H9 (cell line): ENCODE measurements around the gene PLA2R1. TPM values are rescaled to one million over a fixed set of nuclear protein-coding genes. Genes with fewer than 3 reads are reported as not detected.

Source experiments
- DNase-seq: peaks from one replicate; pipeline ENCODE4 v3.0.0-alpha.2; 2017
- H2AFZ ChIP-seq: one replicate; pipeline ENCODE4 v1.6.1; 2013; ENCODE audit warnings: mild to moderate bottlenecking, low read length, control low read depth, moderate library complexity
- H2AK5ac ChIP-seq: 2 replicates; pipeline ENCODE4 v1.6.1; 2013; ENCODE audit warnings: low read length, control low read depth, mixed read lengths; ENCODE audit not compliant: insufficient read length
- H2BK120ac ChIP-seq: one replicate; pipeline ENCODE4 v1.6.1; 2013; ENCODE audit warnings: low read depth, mild to moderate bottlenecking, low read length, control low read depth, inconsistent platforms; ENCODE audit not compliant: poor library complexity, severe bottlenecking
- H2BK12ac ChIP-seq: 2 replicates; pipeline ENCODE4 v1.6.1; 2013; ENCODE audit warnings: low read length, control low read depth, mixed read lengths, low read depth; ENCODE audit not compliant: insufficient read length
- H2BK15ac ChIP-seq: 2 replicates; pipeline ENCODE4 v1.6.1; 2013; ENCODE audit warnings: low read depth, low read length, control low read depth
- H2BK20ac ChIP-seq: one replicate; pipeline ENCODE4 v1.6.1; 2013; ENCODE audit warnings: low read depth, mild to moderate bottlenecking, low read length, control low read depth, inconsistent platforms; ENCODE audit not compliant: poor library complexity, severe bottlenecking
- H2BK5ac ChIP-seq: 2 replicates; pipeline ENCODE4 v1.6.1; 2013; ENCODE audit warnings: low read length, control low read depth, mixed read lengths; ENCODE audit not compliant: insufficient read length
- H3K14ac ChIP-seq: 2 replicates; pipeline ENCODE4 v1.6.1; 2013; ENCODE audit warnings: low read length, control low read depth; ENCODE audit not compliant: insufficient read depth
- H3K18ac ChIP-seq: 2 replicates; pipeline ENCODE4 v1.6.1; 2013; ENCODE audit warnings: low read depth, mild to moderate bottlenecking, mixed read lengths, low read length, control low read depth; ENCODE audit not compliant: insufficient read length
- H3K23ac ChIP-seq: 2 replicates; pipeline ENCODE4 v1.6.1; 2013; ENCODE audit warnings: low read length, control low read depth, mixed read lengths, low read depth; ENCODE audit not compliant: insufficient read length
- H3K23me2 ChIP-seq: 2 replicates; pipeline ENCODE4 v1.6.1; 2013; ENCODE audit warnings: low read depth, mild to moderate bottlenecking, mixed read lengths, low read length, control low read depth; ENCODE audit not compliant: insufficient read length, poor library complexity, severe bottlenecking
- H3K27ac ChIP-seq: 2 replicates; pipeline ENCODE4 v1.5.1; 2013; ENCODE audit warnings: low read length, control low read depth, mixed read lengths, low read depth; ENCODE audit not compliant: insufficient read length
- H3K27me3 ChIP-seq: 2 replicates; pipeline ENCODE4 v1.6.1; 2013; ENCODE audit warnings: low read length, control low read depth, inconsistent platforms; ENCODE audit not compliant: insufficient read depth
- H3K4ac ChIP-seq: 2 replicates; pipeline ENCODE4 v1.6.1; 2013; ENCODE audit warnings: low read depth, mild to moderate bottlenecking, control low read depth, inconsistent platforms, low read length, moderate library complexity
- H3K4me1 ChIP-seq: 2 replicates; pipeline ENCODE4 v1.6.1; 2013; ENCODE audit warnings: low read length, control low read depth, inconsistent platforms; ENCODE audit not compliant: insufficient read depth
- H3K4me2 ChIP-seq: 2 replicates; pipeline ENCODE4 v1.6.1; 2013; ENCODE audit warnings: low read length, control low read depth, mixed read lengths; ENCODE audit not compliant: insufficient read length, insufficient read depth
- H3K56ac ChIP-seq: 2 replicates; pipeline ENCODE4 v1.6.1; 2013; ENCODE audit warnings: low read depth, mild to moderate bottlenecking, mixed read lengths, low read length, control low read depth; ENCODE audit not compliant: insufficient read length
- H3K79me1 ChIP-seq: 2 replicates; pipeline ENCODE4 v1.6.1; 2013; ENCODE audit warnings: low read depth, mild to moderate bottlenecking, moderate library complexity, low read length, control low read depth, inconsistent platforms; ENCODE audit not compliant: insufficient read depth, poor library complexity, severe bottlenecking
- H3K79me2 ChIP-seq: 2 replicates; pipeline ENCODE4 v1.6.1; 2013; ENCODE audit warnings: low read length, control low read depth, inconsistent platforms; ENCODE audit not compliant: insufficient read depth
- H3K9ac ChIP-seq: 2 replicates; pipeline ENCODE4 v1.6.1; 2013; ENCODE audit warnings: low read length, control low read depth, mixed read lengths; ENCODE audit not compliant: insufficient read length; ENCODE audit errors: extremely low read depth
- H3K9me3 ChIP-seq: one replicate; pipeline ENCODE4 v1.6.1; 2013; ENCODE audit warnings: low read depth, low read length, inconsistent platforms; ENCODE audit not compliant: control insufficient read depth
- H3T11ph ChIP-seq: one replicate; pipeline ENCODE4 v1.6.1; 2013; ENCODE audit warnings: mild to moderate bottlenecking, low read length, control low read depth, inconsistent platforms
- H4K20me1 ChIP-seq: one replicate; pipeline ENCODE4 v1.6.1; 2013; ENCODE audit not compliant: control insufficient read depth, insufficient read length, insufficient read depth
- H4K5ac ChIP-seq: 2 replicates; pipeline ENCODE4 v1.6.1; 2013; ENCODE audit warnings: low read depth, mild to moderate bottlenecking, mixed read lengths, low read length, control low read depth; ENCODE audit not compliant: insufficient read length
- H4K8ac ChIP-seq: replicated peaks from 2 replicates; pipeline ENCODE4 v1.6.1; 2013; ENCODE audit warnings: low read length, control low read depth, mixed read lengths, low read depth; ENCODE audit not compliant: insufficient read length
- H4K91ac ChIP-seq: 2 replicates; pipeline ENCODE4 v1.6.1; 2013; ENCODE audit warnings: low read depth, mild to moderate bottlenecking, moderate library complexity, mixed read lengths, low read length, control low read depth; ENCODE audit not compliant: insufficient read length
- H3K27ac Mint-ChIP-seq, 3 experiments: 2 replicates in 2 of 3; 3 replicates in 1 of 3; pipeline ENCODE4 v1.8.0; 2020 to 2021; ENCODE audit warnings: mixed read lengths in 3 of 3, mild to moderate bottlenecking in 1 of 3, moderate library complexity in 1 of 3
- H3K27me3 Mint-ChIP-seq: 2 replicates; pipeline ENCODE4 v1.8.0; 2021; ENCODE audit warnings: low read depth, mild to moderate bottlenecking, moderate library complexity, mixed read lengths
- H3K36me3 Mint-ChIP-seq, 3 experiments: 2 replicates in 2 of 3; 3 replicates in 1 of 3; pipeline ENCODE4 v1.8.0; 2020 to 2021; ENCODE audit warnings: low read depth in 3 of 3, mixed read lengths in 3 of 3; ENCODE audit not compliant: insufficient read depth in 1 of 3
- H3K4me1 Mint-ChIP-seq, 2 experiments: 2 replicates each; pipeline ENCODE4 v1.8.0; 2020; ENCODE audit warnings: mixed read lengths in 2 of 2
- H3K4me3 Mint-ChIP-seq, 2 experiments: 2 replicates in 1 of 2; 3 replicates in 1 of 2; pipeline ENCODE4 v1.8.0; 2020 to 2021; ENCODE audit warnings: mild to moderate bottlenecking in 2 of 2, mixed read lengths in 2 of 2, moderate library complexity in 1 of 2
- H3K9me3 Mint-ChIP-seq, 2 experiments: 2 replicates in 1 of 2; 3 replicates in 1 of 2; pipeline ENCODE4 v1.8.0; 2020; ENCODE audit warnings: mild to moderate bottlenecking in 2 of 2, mixed read lengths in 2 of 2, moderate library complexity in 1 of 2
- CTCF ChIP-seq: fragments of 200-600 bp; sonication (generic); conservative IDR thresholded peaks from 3 replicates; pipeline ENCODE4 v1.8.0; 2021; ENCODE audit warnings: antibody characterized with exemption, mild to moderate bottlenecking
- WGBS: extraction: QIAGEN DNeasy Blood & Tissue Kit; methylation state at CpG from one replicate; pipeline ENCODE4 v1.1.7; 2013; ENCODE audit warnings: missing lambda C conversion rate, low lambda C conversion rate, mixed read lengths; ENCODE audit not compliant: insufficient read length; ENCODE audit errors: extremely low coverage; 5-methylcytosine and 5-hydroxymethylcytosine counted together
- total RNA-seq: library from RNA; stranded (reverse); gene quantifications from 2 replicates; pipeline ENCODE4 v1.2.1, GENCODE V29; 2021

The PLA2R1 gene
- total RNA-seq, 1 experiment from 2014 or later = 0.83 TPM

- Histone ChIP-seq H3K79me1 (no peaks in the 10 kb centered on the region), H3K23me2 (no peaks in the 10 kb centered on the region), H3K27me3 (no peaks in the 10 kb centered on the region), H2BK12ac (no peak overlapping the region), H3K18ac (no peak overlapping the region), H3T11ph (no peak overlapping the region), H3K56ac (no peak overlapping the region), H4K91ac (no peak overlapping the region), H4K20me1 (no peaks in the 10 kb centered on the region), H3K23ac (no peak overlapping the region), H2BK20ac (no peak overlapping the region), H2BK15ac (no peak overlapping the region), H2AK5ac (no peak overlapping the region), H3K9ac (no peak overlapping the region), H3K27ac (no peak overlapping the region), H2AFZ (no peak overlapping the region), H3K14ac (no peak overlapping the region), H2BK5ac (no peak overlapping the region), H3K4me1 (no peaks in the 10 kb centered on the region), H3K4me2 (no peak overlapping the region), H3K9me3 (no peaks in the 10 kb centered on the region), H3K79me2 (no peaks in the 10 kb centered on the region), H3K4ac (no peak overlapping the region), H4K5ac (no peak overlapping the region), H4K8ac (no peak overlapping the region), H2BK120ac (no peak overlapping the region)
- Mint-ChIP-seq H3K4me1 (no peaks in the 10 kb centered on the region), H3K36me3 (no peaks in the 10 kb centered on the region), H3K27me3 (no peaks in the 10 kb centered on the region), H3K27ac (no peak overlapping the region; a peak in 1 of 7 replicates), H3K4me3 (no peak overlapping the region), H3K9me3 (no peaks in the 10 kb centered on the region)
- TF ChIP-seq CTCF = no peak
- no peak for DNase-seq
- no CpG with 5 or more reads among the region's 3 CpGs for WGBS
Observed at GRCh38 chr2:159938395-159938794, 124.0 kb downstream of the PLA2R1 start.
